GM15510 (cell line): Measurements from ENCODE around the gene ARRDC4.

ENCODE experiments used
- POLR2A ChIP-seq: IDR thresholded peaks from 3 replicates; pipeline ENCODE4 v1.6.1; 2011; ENCODE audit warnings: borderline replicate concordance; ENCODE audit not compliant: insufficient read length; ENCODE audit errors: extremely low read depth

Gene ARRDC4, protein sequence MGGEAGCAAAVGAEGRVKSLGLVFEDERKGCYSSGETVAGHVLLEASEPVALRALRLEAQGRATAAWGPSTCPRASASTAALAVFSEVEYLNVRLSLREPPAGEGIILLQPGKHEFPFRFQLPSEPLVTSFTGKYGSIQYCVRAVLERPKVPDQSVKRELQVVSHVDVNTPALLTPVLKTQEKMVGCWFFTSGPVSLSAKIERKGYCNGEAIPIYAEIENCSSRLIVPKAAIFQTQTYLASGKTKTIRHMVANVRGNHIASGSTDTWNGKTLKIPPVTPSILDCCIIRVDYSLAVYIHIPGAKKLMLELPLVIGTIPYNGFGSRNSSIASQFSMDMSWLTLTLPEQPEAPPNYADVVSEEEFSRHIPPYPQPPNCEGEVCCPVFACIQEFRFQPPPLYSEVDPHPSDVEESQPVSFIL

GRCh38 chr15:97960364-97961066 is at the start of gene ARRDC4:
Gene ARRDC4, plus strand, starts transcription at chr15:97960703. Its CDS starts 159 bp downstream, at chr15:97960862.
- TF ChIP-seq POLR2A = no peak

GRCh38 chr15:97914711-97915110 is 45.8 kb upstream of the ARRDC4 start:
- no peak for TF ChIP-seq POLR2A

GRCh38 chr15:97915261-97915660 is 45.2 kb upstream of the ARRDC4 start:
- no peak for TF ChIP-seq POLR2A

DNA sequence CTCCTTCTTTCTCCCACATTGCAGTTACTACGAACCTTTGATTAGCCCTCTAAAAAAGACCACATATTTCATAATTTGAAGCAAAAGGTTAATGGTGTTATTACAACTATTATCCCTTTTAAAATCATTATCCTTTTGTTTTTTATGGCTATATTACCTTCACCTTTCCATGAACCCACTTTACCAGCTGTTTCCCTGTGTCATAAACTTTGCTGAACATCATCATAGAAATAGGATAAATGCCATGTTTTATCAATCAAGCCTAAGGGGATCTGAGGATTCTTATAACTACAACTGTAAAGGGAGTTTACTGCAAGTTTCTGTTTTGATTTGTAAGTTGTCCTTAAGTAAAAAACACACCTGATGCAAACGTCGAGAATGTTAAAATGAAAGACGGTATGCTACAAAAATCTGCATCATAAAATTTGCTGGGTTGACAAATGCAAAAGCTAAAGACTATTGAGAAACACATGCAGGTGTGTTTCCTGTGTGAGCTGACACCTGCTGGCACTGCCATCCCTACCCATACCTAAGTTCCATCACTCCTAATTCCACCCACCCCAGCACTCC is 39.1 kb upstream of the ARRDC4 start:
- TF ChIP-seq POLR2A = no peak

- TF ChIP-seq POLR2A = no peak
These were observed 30.9 kb upstream of the ARRDC4 start for GRCh38 chr15:97929456-97930229.

- TF ChIP-seq POLR2A = no peak
These were observed 30.3 kb upstream of the ARRDC4 start for GRCh38 chr15:97930230-97930629.

DNA sequence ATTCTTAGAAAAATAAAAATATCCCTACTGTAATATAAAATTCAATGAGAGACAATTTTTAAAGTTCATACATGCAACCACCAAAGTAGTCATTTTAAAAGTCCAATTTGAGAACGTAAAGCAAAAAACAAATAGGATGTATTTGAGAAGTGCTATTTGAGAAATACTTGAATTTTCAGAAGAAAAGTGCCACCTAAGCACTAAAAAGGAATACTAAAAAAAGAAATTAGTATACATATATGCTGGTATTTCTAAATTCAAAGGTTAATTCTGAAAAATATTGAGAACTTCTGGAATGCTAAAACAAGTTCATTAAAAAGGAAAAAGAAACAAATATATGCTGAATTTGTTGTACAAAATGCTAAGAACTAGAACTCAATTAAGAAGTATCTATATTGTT is 29.2 kb upstream of the ARRDC4 start:
- no peak for TF ChIP-seq POLR2A

- no peak for TF ChIP-seq POLR2A
These were observed 26.9 kb upstream of the ARRDC4 start for GRCh38 chr15:97933589-97933988.

DNA sequence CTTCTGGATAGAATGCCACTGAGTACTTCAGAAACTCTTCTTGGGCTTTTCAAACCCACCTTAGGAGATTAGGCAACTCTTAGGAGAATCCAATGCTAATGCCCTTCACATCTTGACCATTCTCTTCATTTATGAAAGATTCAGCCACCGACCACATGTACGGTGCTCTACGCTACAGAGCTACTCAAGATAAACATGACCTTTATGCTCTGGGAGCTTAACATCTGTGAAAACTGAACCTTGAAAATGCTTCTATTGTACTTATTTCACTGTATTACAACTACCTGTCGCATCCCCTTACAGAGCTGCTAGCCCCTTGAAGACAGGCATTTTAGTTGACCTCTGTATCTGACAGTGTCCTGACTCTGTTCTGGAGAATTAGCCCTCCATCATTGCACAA is 19.5 kb upstream of the ARRDC4 start:
- no peak for TF ChIP-seq POLR2A

- no peak for TF ChIP-seq POLR2A
These were observed 18.9 kb upstream of the ARRDC4 start for GRCh38 chr15:97941572-97941971.

DNA sequence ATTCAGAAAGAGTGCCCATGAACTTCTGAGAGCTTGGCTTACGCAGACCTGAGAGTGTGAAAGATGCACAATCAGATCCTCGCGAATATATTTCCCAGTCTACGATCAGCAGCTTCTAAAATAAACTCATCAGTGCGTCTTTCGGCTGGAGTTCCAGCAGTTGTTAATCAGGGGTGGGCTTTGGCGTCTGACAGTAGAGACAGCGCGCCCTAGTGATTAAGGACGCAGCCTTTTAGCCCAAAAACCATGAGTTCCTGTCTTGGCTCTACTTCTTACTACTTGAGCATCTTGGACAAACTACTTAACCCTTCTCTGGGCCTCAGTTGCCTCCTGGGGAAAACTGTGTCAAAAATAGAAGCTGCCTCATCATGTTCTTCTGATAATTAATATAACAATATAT is 15.8 kb upstream of the ARRDC4 start:
- TF ChIP-seq POLR2A = no peak

DNA sequence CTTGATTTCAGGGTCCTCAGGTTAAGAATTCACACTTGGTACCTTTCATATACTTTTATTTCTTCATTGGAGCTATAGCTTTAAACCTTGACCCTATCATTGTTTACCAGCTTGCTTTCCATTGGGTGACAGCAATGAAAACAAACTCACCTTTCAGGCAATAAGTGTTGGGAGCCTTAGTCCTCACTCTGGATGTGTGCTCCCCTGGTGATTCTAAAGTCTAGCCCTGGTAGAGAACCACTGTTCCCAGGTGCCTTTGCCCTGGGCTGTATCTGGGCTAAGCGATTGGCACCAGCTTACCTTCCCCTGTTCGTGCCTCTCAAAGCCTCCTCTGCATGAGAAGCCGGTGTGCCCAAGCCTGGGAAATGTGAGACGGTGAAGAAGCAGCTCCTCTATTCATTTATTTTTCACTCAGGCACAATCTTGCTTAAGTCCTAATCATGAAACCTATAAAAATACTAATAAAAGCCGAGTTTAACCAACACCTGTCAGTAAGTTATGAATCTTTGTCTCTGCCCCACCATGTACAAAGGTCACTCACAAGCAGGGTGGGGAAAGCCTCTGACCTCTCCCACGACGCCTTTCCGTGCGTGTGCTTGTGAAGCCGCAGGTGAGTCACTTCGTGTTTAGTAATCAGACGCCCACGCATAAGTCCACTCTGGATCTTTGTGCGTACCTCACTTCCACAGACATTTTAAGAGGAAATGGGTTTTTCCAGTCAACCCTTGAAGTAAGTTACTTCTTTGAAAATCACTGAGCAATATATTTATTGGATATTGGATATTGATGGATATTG is 12.8 kb upstream of the ARRDC4 start:
- no peak for TF ChIP-seq POLR2A

DNA sequence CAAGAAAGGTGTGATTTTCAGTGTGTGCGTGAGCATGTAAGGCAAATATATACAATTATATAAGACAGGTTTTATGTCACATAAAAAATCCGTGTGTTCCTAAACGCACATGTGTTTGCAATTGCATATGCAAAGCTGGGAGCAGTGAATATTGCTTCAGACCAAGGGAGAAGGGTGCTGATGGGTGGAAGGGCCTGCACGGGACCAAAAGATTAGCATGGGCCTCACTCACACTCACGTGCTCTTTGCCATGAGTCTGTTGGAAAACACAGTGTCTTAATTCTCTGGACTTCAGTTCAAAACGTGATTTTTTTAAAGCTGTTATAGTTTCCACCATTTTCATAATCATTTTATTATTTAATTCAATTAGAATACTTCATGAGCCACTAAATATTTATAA is 7.2 kb upstream of the ARRDC4 start:
- TF ChIP-seq POLR2A = no peak

GRCh38 chr15:97953748-97954147 is 6.8 kb upstream of the ARRDC4 start:
- TF ChIP-seq POLR2A = no peak

- TF ChIP-seq POLR2A = no peak
These were observed 5.5 kb upstream of the ARRDC4 start for GRCh38 chr15:97955035-97955434.

DNA sequence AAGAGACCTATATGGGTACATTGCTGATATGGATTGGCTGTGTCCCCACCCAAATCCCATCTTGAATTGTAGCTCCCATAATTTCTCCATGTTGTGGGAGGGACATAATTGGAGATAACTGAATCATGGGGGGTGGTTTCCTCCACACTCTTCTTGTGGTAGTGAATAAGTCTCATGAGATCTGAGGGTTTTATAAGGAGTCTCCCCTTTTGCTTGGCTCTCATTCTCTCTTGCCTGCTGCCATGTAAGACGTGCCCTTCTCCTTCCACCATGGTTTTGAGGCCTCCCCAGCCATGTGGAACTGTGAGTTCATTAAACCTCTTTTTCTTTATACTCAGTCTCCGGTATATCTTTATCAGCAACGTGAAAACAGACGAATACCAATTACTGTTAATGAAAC is 5.0 kb upstream of the ARRDC4 start:
- no peak for TF ChIP-seq POLR2A
